Measurements from ENCODE around the gene SLC9A1.

DNA sequence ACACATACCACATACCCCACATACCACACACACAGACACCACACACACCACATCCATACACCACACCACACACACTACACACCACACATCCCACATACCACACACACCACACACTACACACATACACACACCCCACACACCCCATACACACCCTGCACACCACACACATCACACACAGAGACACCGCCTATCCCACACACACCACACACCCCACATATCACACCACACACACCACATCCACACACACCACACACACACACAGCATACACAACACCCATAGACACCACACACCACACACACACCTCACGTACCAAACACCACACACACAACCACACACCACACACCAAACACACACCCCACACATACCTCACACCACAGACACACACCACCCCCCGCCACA is 68.3 kb downstream of the SLC9A1 start:
- TF ChIP-seq POLR2A (IDR thresholded peaks at IDR 0.05): no peak
- TF ChIP-seq, protein P1, sequence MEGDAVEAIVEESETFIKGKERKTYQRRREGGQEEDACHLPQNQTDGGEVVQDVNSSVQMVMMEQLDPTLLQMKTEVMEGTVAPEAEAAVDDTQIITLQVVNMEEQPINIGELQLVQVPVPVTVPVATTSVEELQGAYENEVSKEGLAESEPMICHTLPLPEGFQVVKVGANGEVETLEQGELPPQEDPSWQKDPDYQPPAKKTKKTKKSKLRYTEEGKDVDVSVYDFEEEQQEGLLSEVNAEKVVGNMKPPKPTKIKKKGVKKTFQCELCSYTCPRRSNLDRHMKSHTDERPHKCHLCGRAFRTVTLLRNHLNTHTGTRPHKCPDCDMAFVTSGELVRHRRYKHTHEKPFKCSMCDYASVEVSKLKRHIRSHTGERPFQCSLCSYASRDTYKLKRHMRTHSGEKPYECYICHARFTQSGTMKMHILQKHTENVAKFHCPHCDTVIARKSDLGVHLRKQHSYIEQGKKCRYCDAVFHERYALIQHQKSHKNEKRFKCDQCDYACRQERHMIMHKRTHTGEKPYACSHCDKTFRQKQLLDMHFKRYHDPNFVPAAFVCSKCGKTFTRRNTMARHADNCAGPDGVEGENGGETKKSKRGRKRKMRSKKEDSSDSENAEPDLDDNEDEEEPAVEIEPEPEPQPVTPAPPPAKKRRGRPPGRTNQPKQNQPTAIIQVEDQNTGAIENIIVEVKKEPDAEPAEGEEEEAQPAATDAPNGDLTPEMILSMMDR (IDR thresholded peaks at IDR 0.05): peak in 1 of 3 donors; percentile 9

Measured in lower leg skin (tissue), 3 donors.